Inferior parietal cortex (tissue), 1 donor: ENCODE results near the gene DIAPH2.

ENCODE experiments used
- DNase-seq: peaks from one replicate; pipeline ENCODE4 v3.0.0-alpha.2; 2016; ENCODE audit errors: extremely low spot score

Gene DIAPH2

GRCh38 chrX:97563531-97564133 is 879.0 kb downstream of the DIAPH2 start:
- peak; percentile 19 for DNase-seq

DNA sequence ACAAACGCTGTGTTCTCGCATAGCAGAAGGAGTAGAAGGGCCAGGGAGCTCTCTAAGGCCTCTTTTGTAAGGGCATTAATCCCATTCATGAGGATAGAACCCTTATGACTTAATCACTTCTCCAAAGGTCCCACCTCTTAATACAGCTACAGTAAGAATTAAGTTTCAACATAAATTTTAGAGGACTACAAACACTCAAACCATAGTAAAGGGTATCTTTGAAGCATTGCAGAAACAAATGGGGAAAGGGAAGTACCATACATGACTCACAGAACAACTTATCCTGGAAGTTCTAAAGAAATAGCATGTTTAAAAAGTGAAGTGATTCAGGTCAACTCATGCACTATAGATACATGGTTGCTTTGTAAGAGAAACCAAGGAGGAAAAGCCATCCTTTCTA is 879.9 kb downstream of the DIAPH2 start:
- no peak for DNase-seq

DNA sequence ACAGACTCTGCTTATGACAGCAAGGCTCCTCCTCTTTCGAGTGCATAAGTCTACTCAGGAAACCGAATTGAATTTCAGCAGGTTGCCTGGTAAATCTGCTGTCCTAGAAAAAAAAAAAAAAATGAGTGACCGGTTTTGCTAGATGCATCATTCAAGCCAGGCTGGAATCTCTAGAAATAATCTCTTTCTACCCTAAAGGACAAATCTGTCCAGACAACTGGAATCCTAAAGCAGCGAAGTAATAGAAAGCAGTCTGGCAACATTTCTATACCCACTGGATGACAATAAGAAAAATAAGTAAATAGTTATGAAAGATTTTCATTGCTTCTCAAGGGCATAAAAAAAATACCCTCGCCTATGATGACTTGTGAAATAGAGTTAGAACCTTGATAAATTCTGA is 902.5 kb downstream of the DIAPH2 start:
- DNase-seq, result no peak

DNA sequence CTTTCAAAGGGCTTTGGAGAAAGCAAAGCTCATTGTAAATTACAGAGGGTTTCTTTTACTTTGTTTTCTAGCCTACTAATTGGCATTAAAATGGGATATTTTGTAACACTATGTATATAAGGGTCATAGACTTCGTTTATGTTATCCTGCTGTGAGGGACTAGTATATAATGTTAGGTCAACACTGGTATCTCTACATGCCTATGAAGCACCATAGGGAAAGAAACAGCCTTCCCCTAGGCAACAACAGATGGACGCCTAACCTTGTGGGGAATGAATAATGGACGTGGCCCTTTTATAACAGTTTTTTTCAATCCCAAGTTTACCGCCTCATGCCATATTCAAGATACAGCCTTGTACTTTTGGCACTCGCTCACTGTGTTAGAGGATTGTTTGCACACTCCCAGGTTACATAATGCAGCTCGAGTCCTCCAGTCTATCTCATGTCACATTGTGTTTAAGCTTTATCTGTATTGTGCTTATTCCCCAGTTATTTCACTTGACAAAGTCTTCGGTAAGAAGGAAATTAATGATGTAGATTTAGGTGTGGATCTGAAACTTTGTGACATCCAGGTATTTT is 910.1 kb downstream of the DIAPH2 start:
- no peak for DNase-seq

GRCh38 chrX:97597954-97598353 is 913.3 kb downstream of the DIAPH2 start:
- no peak for DNase-seq

DNA sequence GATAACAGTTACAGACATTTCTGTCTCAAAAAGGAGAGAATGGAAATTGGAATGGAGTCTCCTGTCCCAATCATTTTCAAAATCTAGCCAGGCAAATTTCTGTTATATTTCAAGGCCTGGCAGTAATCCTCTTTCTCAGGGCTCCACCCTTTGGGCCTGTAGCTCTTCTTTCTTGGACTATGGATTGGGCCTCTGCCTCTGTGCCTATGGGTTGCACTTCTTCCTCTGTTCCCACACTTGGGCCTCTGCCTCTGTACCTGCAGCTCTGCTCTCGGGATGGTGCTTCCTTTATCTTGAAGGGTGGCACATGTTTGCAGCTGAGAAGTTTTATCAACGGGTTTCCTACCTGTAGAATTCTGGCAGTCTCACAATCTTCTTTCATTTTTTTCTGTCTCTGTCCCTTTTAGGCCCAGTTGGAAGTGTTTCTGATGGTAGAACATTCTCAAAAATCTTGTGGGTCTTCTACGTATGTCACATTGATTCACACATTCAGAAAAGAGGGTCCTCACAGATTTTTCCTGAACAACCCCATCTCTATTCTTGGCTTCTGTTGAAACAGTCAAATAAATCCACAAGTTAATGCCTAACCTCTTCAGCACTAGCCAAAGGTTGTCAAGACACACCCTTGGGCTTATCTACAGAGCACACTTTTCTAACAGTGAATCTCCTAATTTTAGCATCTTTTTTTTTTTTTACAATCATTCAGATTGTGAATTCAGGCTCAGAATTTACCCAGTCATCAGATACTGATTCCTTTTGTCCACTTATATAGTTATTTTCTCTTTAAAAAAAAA is 918.0 kb downstream of the DIAPH2 start:
- no peak for DNase-seq

DNA sequence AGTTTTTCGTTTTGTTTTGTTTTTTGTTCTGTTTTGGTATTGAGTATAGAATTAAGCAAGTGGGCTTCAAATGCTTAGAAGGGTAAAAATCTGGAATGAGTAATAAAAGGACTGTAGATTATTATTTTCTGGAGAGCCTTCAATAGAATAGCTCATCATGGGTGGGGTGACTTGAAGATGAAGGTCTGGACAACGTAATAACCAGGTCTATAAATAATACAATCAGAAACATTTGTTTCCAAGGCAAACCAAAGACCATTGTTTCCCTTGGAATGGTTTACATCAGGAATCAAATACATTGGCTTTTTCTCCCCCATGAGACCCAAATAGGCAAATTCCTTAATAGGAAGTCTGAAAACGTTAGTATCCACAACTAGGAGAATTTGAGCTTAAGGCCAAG is 920.6 kb downstream of the DIAPH2 start:
- DNase-seq, result no peak

DNA sequence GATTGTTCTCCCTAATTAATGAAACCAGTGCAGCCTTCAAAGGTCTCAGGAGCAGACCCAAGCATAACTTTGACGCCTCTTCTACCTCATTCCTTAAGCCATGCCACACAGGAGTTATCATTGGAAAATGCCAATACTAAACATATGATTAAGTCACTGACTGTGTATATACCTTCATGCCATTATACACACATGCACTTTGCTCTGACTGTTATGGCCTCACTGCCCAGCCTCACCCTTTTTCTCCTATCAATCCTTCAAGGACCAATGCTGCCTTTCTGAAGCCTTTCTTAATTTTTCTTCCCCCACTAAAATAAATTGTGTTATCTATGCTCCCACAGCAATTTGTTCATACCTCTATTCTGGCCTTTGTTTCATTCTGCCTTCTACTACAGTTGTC is 924.7 kb downstream of the DIAPH2 start:
- DNase-seq, result no peak

GRCh38 chrX:97609938-97610337 is 925.3 kb downstream of the DIAPH2 start:
- no peak for DNase-seq

GRCh38 chrX:97616883-97617530 is 932.4 kb downstream of the DIAPH2 start:
- DNase-seq, result no peak

GRCh38 chrX:97619499-97619898 is 934.9 kb downstream of the DIAPH2 start:
- DNase-seq, result no peak

DNA sequence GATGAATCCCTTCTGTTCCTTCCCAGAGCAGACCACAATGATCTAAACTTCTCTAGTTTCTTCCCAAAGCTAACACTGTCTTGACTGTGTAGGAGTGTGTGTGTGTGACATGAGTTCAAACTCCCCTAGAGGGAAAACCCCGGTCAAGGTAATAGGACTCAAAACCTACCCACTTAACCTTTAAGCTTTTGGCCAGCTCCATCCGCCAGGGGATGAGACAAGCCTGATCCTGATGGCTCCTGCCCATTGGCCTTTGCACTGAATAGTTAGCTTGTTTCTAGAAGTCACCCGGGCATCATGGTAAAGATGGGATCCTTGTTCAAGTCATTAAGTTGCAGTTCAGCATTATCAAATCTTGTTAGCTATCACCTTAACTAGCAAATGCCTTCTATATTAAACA is 937.5 kb downstream of the DIAPH2 start:
- no peak for DNase-seq

- no peak for DNase-seq
These were observed 943.7 kb downstream of the DIAPH2 start for GRCh38 chrX:97628326-97628725.

GRCh38 chrX:97628807-97629596 is 944.4 kb downstream of the DIAPH2 start:
- no peak for DNase-seq

GRCh38 chrX:97629597-97629985 is 944.9 kb downstream of the DIAPH2 start:
- no peak for DNase-seq

GRCh38 chrX:97633798-97634197 is 949.2 kb downstream of the DIAPH2 start:
- no peak for DNase-seq

- DNase-seq, result no peak
These were observed 952.0 kb downstream of the DIAPH2 start for GRCh38 chrX:97636473-97637140.

DNA sequence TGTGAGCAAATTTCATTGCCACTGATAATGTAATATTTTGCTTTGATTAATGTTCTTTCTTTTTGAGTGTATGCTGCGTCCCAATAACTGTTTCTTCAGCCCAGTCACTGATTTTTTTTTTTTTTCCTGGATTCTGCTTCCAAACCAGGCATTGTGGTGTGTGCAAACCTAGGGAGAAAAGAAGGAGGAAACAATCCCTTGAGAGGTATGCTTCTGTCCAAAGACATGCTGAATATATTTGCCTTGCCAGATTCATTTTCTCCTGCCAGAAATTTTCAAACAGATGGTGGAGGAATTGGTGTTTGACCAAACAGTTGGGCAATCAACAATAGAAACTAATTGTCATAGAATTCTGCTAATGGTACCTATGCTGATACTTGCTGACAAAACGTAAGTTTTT is 952.6 kb downstream of the DIAPH2 start:
- DNase-seq, result no peak

- no peak for DNase-seq
These were observed 954.0 kb downstream of the DIAPH2 start for GRCh38 chrX:97638621-97639020.

DNA sequence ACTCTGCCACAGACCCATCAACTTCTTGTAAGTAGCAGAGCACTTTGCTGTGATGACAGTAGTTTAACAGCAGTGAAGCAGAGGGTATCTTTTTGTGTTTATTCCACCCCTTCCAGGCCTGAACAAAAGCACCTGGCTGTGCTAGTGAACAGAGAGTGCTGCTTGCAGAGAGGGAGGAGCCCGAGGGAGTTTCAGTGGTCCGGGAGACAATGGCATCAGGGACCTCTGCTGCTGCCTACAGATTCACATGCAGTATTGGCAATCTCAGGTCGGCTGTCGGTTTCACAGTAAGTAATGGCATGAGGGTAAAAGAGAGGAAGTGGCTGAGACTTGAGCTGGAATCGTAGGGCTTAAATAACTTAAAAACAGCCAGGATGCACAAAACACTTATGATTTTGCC is 954.9 kb downstream of the DIAPH2 start:
- DNase-seq, result no peak
